NCI-H446 (cell line): Measurements from ENCODE around the gene CD248.
A peak's percentile ranks its signal among the peaks of the same experiment; 100 is the strongest.
"Not testable (repeated sequence)": the region's sequence is repeated elsewhere in the genome, so short reads cannot be mapped to it uniquely, and the experiment has no call there.

Experiments
- DNase-seq, 2 experiments: peaks; one replicate each; lab custom pipeline; 2025; lab: John Stamatoyannopoulos, UW

Gene CD248, protein sequence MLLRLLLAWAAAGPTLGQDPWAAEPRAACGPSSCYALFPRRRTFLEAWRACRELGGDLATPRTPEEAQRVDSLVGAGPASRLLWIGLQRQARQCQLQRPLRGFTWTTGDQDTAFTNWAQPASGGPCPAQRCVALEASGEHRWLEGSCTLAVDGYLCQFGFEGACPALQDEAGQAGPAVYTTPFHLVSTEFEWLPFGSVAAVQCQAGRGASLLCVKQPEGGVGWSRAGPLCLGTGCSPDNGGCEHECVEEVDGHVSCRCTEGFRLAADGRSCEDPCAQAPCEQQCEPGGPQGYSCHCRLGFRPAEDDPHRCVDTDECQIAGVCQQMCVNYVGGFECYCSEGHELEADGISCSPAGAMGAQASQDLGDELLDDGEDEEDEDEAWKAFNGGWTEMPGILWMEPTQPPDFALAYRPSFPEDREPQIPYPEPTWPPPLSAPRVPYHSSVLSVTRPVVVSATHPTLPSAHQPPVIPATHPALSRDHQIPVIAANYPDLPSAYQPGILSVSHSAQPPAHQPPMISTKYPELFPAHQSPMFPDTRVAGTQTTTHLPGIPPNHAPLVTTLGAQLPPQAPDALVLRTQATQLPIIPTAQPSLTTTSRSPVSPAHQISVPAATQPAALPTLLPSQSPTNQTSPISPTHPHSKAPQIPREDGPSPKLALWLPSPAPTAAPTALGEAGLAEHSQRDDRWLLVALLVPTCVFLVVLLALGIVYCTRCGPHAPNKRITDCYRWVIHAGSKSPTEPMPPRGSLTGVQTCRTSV

GRCh38 chr11:66316849-66317251 is at the start of gene CD248:
CD248 (minus strand) TSS chr11:66317044; CDS start chr11:66317027, 17 bp downstream.
- no peak for DNase-seq

GRCh38 chr11:66365711-66366619 is 49.1 kb upstream of the CD248 start:
- DNase-seq, result no peak

GRCh38 chr11:66365166-66365565 is 48.3 kb upstream of the CD248 start:
- DNase-seq, result no peak

DNA sequence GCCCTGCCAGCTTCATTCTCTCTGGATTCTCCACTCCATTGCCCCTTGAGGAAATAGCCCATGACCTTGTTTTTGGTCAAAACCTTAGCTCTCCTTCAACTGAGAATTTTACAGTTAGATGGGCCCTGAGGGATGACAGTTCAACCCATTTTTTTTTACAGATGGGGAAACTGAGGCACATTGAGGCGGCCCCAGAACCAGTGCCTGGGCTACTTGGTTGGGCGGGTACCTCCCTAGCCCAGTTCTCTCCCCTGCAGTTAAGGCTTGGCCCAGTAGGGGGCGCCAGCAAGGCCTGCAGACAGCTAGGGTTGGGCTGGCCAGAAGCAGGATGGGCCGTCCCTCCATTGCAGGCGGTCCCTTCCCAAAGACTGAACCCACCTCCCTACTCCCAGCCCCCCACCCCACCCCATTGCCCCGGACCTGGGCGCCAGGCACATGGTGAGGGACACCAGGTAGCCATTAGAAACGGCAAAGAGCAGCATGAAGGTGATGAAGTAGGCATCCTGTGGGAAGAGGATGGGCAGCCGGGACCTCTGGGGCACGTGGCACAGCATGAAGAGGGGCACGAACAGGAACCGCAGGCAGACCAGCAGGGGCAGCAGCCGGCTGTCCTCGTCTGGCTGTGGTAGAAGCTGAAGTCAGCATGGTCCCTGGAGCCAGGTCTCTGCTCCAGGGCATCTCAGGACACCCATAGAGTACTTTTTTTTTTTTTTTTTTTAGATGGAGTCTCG is 47.1 kb upstream of the CD248 start:
- peak in 1 of 2 experiments; percentile 60 for DNase-seq

DNA sequence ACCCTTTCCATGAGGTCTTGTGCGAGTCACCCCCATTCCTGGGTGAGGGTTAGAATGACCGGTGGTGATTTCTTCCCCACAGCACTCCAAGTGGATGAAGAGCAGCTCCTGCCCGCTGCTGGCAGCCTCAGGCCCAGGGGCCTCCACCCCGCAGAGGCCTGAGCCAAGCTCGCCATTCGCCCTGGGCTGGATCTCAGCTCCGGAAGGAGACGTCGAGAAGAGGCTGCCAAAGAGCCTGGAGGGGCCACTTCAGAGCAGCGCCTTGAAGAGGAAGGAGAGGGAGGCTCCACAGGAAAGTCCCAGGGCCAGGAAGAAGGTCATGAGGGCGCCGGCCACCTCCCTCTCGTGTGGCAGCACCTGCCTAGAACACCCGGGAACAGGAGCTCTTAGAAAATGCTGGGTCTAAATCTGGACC is 46.4 kb upstream of the CD248 start:
- no peak for DNase-seq

DNA sequence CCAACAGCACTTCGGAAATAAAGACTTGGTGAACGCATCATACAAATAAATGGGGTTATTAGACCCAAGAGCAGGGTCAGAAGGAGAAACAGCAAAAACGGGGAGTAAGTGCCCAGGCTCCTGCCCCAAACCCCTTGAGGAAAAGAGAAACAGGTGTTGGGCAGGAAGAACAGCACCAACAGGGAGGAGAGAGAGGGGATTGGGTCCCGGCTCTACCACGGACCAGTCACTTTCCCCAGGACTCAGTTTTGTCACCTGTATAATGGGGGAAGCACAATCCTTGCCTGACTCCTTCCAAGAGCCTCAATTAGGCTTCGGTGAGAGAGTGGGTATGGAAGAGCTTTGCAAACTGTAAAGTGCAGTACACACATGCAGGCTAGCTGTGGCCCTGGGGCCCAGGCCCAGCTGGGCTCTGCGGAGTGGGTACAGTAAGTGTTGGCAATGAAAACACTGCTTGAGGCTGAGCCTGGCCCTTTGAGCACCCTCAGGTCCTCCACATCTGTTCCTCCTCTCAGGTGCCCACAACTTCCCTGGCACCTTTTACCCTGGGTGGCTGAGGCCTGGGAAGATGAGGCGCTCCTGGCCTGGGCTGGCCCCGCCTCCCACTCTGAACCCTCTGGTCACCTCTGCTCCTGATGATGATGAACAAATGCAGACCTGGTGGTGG is 45.8 kb upstream of the CD248 start:
- DNase-seq, result no peak

DNA sequence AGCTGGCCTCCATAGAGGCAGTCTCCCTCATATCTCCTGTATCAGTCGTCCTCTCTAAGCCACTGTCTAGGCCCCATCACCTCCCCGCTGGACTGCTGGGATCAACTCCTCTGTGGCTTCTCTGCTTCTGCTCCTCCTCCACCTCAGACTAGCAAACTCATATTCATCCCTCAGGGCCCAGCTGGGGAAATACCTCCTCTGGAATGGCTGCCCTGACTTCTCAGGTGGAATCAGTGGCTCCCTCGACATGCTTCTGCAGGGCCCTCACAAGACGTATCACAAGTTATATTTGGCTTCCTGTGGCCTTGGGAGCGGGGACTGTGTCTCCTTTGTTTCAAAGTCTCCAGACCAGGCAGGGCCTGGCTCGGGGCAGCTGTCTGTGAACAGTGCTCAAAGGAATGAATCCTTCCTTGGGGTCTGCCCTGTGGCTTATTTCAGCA is 44.7 kb upstream of the CD248 start:
- no peak for DNase-seq

DNA sequence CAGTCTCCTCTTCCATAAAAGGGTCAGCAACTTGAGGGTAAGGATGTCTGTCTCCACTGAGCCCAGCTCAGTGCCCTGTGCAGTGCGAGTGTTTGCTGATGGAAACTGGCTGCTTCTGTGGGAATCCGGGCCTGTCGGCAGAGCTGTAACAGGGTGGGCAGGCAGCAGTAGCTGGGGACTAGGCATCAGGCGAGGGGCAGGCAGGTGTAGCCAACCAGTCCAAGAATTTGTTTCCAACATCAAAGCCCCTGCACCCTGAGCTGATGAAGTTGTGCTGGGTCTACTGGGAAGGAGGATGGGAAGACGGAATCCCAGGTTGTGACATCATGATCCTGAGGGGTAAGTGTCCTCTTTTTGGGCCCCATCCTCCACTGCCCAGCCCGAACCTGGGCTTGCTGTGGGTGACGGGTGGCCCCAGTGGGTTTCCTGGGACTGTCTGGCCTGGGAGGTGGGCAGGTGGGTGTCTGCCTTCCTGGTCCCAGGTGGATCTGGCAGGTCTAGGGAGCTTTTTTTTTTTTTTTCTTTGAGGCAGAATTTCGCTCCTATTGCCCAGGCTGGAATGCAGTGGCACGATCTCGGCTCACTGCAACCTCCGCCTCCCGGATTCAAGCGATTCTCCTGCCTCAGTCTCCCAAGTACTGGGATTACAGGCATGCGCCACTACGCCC is 43.7 kb upstream of the CD248 start:
- DNase-seq, result no peak

DNA sequence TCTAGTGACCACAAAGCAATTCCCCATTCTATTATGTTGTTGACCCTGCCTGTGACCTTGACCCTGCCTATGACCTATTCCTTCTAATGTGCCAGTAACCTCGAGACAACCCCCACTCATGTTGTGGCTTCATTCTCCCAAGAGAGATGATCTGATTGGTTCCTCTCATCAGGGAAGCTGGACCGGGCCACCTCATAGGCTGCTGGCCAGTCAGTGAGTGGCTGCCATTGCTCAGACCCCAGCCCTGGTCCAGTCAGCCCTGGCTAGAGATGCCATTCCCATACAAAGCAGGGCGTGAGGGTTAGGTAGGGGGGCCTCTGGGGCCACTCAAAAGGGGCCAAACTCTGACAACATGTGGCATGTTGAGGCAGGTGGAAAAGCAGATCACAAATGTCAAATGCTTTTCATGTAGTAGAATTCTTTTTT is 42.8 kb upstream of the CD248 start:
- DNase-seq, result no peak

DNA sequence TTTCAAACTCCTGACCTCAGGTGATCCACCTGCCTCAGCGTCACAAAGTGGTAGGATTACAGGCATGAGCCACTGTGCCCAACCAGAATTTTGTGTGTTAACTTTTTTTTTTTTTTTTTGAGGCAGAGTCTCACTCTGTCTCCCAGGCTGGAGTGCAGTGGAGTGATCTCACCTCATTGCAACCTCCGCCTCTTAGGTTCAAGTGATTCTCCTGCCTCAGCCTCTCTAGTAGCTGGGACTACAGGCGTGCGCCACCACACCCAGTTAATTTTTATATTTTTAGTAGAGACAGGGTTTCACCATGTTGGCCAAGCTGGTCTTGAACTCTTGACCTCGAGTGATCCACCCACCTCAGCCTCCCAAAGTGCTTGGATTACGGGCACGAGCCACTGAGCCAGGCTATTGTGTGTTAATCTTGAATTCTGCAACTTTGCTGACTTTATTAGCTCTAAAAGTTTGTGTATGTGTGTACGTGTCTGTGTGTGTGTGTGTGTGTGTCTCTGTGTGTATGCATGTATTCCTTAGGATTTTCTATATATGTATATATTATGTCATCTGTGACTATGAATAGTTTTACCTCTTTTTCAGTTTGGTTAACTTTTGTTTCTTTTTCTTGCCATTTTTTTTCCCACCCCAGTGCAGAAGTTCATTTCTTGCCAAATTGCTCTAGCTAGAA is 33.9 kb upstream of the CD248 start:
- not testable (repeated sequence) for DNase-seq

DNA sequence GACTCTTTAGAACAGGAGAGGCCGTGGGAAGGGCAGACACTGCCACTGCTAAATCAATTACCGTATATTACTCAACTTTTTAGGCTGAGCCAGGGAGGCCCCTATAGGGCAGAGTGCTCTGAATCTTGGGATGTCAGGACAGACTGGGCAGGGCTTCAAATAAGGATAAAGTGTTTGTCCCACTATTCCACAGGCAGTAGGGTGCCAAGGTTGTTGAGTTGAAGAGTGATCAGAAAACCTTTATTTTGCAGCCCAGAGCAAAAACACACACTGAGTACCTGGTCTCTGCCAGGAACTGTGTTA is 32.2 kb upstream of the CD248 start:
- DNase-seq, result no peak

- peak; percentile 76 to 82 for DNase-seq
Measured at GRCh38 chr11:66347425-66348276, 30.8 kb upstream of the CD248 start, which contains the start of gene B4GAT1. B4GAT1 (minus strand) TSS chr11:66347629; CDS start chr11:66347545, 84 bp downstream.

DNA sequence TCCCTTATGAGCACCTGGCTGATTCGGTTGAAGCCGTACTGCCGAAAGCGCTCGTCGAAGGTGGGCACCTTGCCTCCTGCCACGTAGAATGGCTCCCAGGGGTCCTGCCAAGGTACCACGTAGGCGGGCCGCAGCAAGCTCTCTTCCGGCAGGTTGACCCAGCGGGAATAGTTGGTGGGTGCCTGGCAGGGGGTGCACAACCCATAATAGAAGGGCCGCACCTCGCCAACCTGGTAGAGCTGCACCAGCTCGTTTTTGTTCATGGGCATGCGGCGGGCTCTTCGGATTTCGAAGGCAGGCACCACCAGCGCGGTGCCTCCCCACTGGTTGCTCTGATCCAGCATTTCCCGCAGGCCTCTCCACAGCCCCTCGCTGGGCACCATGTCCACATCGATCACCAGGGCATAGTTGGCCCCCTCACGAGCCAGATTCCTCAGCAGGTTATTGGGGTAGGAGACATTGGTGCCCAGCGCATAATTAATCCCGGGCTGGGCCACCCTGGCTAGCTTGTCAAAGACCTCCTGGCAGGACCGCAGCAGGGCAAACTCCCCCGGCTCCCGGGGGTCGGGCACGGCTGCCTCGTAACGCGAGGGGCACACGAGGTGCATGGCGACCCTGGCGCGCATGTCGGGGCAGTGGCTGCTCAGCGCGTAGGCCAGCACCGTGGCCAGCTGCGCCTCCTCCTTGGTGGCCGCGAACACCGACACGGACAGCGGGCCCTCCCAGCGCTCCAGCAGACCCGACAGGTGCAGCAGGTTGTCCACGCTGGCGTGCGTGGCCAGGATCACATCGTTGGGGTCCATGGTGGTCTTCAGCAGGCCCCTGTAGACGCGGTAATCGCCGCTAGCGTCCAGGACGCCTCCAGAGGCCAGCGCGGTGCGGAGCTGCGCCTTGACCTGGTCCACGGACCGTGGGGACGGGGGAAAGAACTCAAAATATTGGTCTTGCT is 29.9 kb upstream of the CD248 start:
- no peak for DNase-seq

- no peak for DNase-seq
Measured at GRCh38 chr11:66345316-66345649, 28.4 kb upstream of the CD248 start.

DNA sequence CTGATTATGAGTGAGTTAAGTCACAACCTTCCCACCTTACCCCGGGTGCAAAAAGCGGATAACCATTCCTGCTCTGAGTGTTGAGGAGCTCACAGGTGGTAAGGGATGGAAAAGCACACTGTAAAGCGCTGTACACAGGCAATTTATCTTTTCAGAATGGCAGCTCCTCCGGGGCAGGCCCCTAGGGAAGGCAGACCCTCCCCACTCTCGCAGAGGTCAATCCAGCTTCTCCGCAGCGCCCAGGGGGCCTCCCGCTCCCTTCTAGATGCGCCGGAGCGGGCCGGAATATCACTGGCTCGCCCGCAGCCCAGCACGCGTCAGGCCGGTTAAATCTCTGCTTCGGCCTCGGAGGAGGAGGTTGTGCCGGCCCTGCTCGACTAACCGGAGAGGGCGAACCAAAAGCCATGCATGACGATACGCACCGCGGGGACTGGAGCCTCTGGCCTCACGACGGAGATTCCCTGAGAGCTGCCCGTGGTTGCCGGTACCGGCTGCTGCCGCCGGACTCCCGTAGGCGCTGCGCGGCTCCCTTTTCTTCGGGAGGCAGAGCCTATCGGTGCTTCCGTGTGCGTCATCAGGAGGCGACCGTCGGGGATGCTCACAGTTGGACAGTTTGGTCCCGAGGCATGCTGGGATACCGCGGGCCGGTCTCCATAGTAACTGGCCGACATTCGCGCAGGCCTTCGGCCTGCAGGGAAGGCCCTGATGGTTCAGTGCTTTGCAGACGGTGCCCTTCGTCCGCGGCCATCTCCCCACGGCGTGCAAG is 27.9 kb upstream of the CD248 start, which contains the start of gene BRMS1:
BRMS1 (minus strand) TSS at position 555 of the 766 bp plus-strand sequence. CDS start 2,870 bp downstream, outside the sequence.
- DNase-seq, result peak; percentile 93 to 96

DNA sequence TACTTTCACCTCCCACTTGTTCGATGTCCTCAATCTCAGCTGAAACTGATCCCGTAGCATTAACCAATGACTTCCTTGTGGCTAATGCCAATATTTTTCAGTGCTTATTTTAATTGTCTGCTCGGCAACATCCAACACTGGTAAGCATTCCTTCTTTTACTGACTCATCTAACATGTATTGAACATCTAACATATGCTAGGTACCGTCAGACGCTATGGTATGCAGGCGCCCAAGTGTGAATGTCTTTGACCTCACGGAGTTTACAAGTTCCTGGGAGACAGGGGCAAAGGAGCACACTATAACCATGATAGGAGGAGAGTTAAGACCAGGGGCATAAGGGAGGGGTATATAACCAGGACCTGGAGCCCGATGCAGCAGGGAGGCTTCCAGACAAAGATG is 26.3 kb upstream of the CD248 start:
- DNase-seq, result no peak
